Sigmoid colon (tissue), 7 donors: Measurements from ENCODE around the gene PPP1R16B. TPM values are rescaled to one million over a fixed set of nuclear protein-coding genes. Genes with fewer than 3 reads are reported as not detected.

ENCODE experiments used
- DNase-seq: peaks from one replicate; pipeline ENCODE4 v3.0.0-alpha.2; 2019
- H3K27ac ChIP-seq, 4 donors: fragments of 200-600 bp; sonication (generic); one replicate each; pipeline ENCODE4 v1.5.1; 2016 to 2019; ENCODE audit warnings: mild to moderate bottlenecking in 1 of 4
- H3K27me3 ChIP-seq, 3 donors: fragments of 200-600 bp; sonication (generic); one replicate each; pipeline ENCODE4 v1.5.1; 2019; ENCODE audit warnings: mild to moderate bottlenecking in 1 of 3
- H3K36me3 ChIP-seq, 4 donors: fragments of 200-600 bp; sonication (generic); one replicate each; pipeline ENCODE4 v1.5.1; 2016 to 2019
- H3K4me1 ChIP-seq, 4 donors: fragments of 200-600 bp; sonication (generic); one replicate each; pipeline ENCODE4 v1.5.1; 2017 to 2019
- H3K4me3 ChIP-seq, 4 donors: fragments of 200-600 bp; sonication (generic); one replicate each; pipeline ENCODE4 v1.5.1; 2017 to 2019; ENCODE audit warnings: mild to moderate bottlenecking in 2 of 4, moderate library complexity in 1 of 4
- H3K9me3 ChIP-seq, 4 donors: fragments of 200-600 bp in 3 of 4; sonication (generic) in 3 of 4; one replicate each; pipeline versions ENCODE4 v1.5.1 to v1.6.1; 2013 to 2019
- EP300 ChIP-seq, 4 donors: sonication (generic); formaldehyde crosslinking; IDR thresholded peaks; one replicate each; pipeline ENCODE4 v1.6.1; 2017; ENCODE audit warnings: antibody characterized with exemption in 4 of 4
- POLR2A ChIP-seq, 2 donors: fragments of 450-650 bp; IDR thresholded peaks; one replicate each; pipeline ENCODE4 v1.6.1; 2016; ENCODE audit warnings: antibody characterized with exemption in 2 of 2, mild to moderate bottlenecking in 2 of 2, moderate library complexity in 2 of 2
- POLR2AphosphoS5 ChIP-seq, 4 donors: sonication (generic); formaldehyde crosslinking; IDR thresholded peaks; one replicate each; pipeline ENCODE4 v1.6.1; 2017; ENCODE audit warnings: antibody characterized with exemption in 4 of 4
- WGBS, 2 donors: extraction: QIAGEN DNeasy Blood & Tissue Kit; methylation state at CpG; one replicate each; pipeline ENCODE4 v1.1.7; 2013; 5-methylcytosine and 5-hydroxymethylcytosine counted together
- intact Hi-C: fragments of 100-400 bp; cut with DNase I; formaldehyde crosslinking; loops from one replicate; pipeline ENCODE4 v1.15.1; 2023
- polyA plus RNA-seq, 3 donors: library from polyadenylated mRNA; stranded (reverse); fragments of 200-250 nt; gene quantifications; one replicate each; pipeline ENCODE4 v1.2.3, GENCODE V29; 2013
- total RNA-seq, 4 donors: library from RNA; depleted of rRNA; stranded (reverse); fragments of >200 nt; gene quantifications; one replicate each; pipeline ENCODE4 v1.1.0, GENCODE V29; 2016
- TF ChIP-seq, protein P1 (sequence below), 4 experiments: fragments of 450-650 bp in 3 of 4; fragments of 200-600 bp in 1 of 4; IDR thresholded peaks; one replicate each; pipeline ENCODE4 v1.5.1; 2016 to 2019; ENCODE audit warnings: antibody characterized with exemption in 4 of 4, mild to moderate bottlenecking in 3 of 4, moderate library complexity in 2 of 4
- donor health status: healthy with polysubstance abuse.
- donor health status: Bipolar disorder and iron deficiency.
- donor health status: healthy.

PPP1R16B gene
- total and polyA plus RNA-seq, 7 donors: 0.92 to 21.7 (median 3.6) TPM

GRCh38 chr20:38827770-38828281, 22.3 kb downstream of the PPP1R16B start:
- TF ChIP-seq POLR2A (IDR thresholded peaks at IDR 0.05) (no peak), POLR2AphosphoS5 (IDR thresholded peaks at IDR 0.05) (no peak), EP300 (IDR thresholded peaks at IDR 0.05) (no peak)
- TF ChIP-seq, protein P1, sequence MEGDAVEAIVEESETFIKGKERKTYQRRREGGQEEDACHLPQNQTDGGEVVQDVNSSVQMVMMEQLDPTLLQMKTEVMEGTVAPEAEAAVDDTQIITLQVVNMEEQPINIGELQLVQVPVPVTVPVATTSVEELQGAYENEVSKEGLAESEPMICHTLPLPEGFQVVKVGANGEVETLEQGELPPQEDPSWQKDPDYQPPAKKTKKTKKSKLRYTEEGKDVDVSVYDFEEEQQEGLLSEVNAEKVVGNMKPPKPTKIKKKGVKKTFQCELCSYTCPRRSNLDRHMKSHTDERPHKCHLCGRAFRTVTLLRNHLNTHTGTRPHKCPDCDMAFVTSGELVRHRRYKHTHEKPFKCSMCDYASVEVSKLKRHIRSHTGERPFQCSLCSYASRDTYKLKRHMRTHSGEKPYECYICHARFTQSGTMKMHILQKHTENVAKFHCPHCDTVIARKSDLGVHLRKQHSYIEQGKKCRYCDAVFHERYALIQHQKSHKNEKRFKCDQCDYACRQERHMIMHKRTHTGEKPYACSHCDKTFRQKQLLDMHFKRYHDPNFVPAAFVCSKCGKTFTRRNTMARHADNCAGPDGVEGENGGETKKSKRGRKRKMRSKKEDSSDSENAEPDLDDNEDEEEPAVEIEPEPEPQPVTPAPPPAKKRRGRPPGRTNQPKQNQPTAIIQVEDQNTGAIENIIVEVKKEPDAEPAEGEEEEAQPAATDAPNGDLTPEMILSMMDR (IDR thresholded peaks at IDR 0.05): no peak
- WGBS, 2 donors: 55 to 68% methylated on average over 7 of the region's 7 CpGs
- Histone ChIP-seq H3K4me1 (no peaks in the 10 kb centered on the region), H3K4me3 (no peak overlapping the region), H3K27me3 (no peaks in the 10 kb centered on the region), H3K9me3 (no peaks in the 10 kb centered on the region), H3K36me3 (no peaks in the 10 kb centered on the region), H3K27ac (no peak overlapping the region)
- DNase-seq: no peak
- intact Hi-C loops: no loop called here

GRCh38 chr20:38828514-38829295, 23.2 kb downstream of the PPP1R16B start:
- DNase-seq: no peak
- H3K9me3 ChIP-seq: no peaks in the 10 kb centered on the region
- WGBS, 2 donors: 89 to 90% methylated on average over 6 of the region's 6 CpGs
- no peak overlapping the region for H3K4me3 ChIP-seq
- peaks cover 0 to 2% (median 0%) of the 10 kb centered on the region in 3 donors for H3K27me3 ChIP-seq
- H3K4me1 ChIP-seq: no peaks in the 10 kb centered on the region
- H3K27ac ChIP-seq: peak overlapping the region in 1 of 4 donors; percentile 1
- TF ChIP-seq EP300 (IDR thresholded peaks at IDR 0.05) (no peak), POLR2AphosphoS5 (IDR thresholded peaks at IDR 0.05) (no peak), POLR2A (IDR thresholded peaks at IDR 0.05) (no peak)
- H3K36me3 ChIP-seq: no peaks in the 10 kb centered on the region
- intact Hi-C loops: no loop called here

- WGBS, 2 donors: 83 to 84% methylated on average over 7 of the region's 7 CpGs
These were observed 23.9 kb downstream of the PPP1R16B start for GRCh38 chr20:38829296-38829875.

GRCh38 chr20:38830356-38830755, 24.9 kb downstream of the PPP1R16B start:
- Histone ChIP-seq H3K4me1 (no peaks in the 10 kb centered on the region), H3K27ac (no peak overlapping the region), H3K9me3 (no peaks in the 10 kb centered on the region), H3K36me3 (no peaks in the 10 kb centered on the region), H3K27me3 (peaks cover 0 to 7% (median 0%) of the 10 kb centered on the region in 3 donors), H3K4me3 (no peak overlapping the region)
- TF ChIP-seq EP300 (IDR thresholded peaks at IDR 0.05): no peak
- no peak for TF ChIP-seq POLR2AphosphoS5 (IDR thresholded peaks at IDR 0.05)
- TF ChIP-seq, protein P1 (IDR thresholded peaks at IDR 0.05): no peak
- no peak for TF ChIP-seq POLR2A (IDR thresholded peaks at IDR 0.05)
- WGBS, 2 donors: 67 to 87% methylated on average over 1 of the region's 1 CpG
- no peak for DNase-seq
- intact Hi-C loops: no loop called here

More at GRCh38 chr20:38829296-38829875, 23.9 kb downstream of the PPP1R16B start:
- Histone ChIP-seq H3K4me1 (no peaks in the 10 kb centered on the region), H3K4me3 (no peak overlapping the region), H3K36me3 (no peaks in the 10 kb centered on the region), H3K9me3 (no peaks in the 10 kb centered on the region), H3K27me3 (peaks cover 0 to 7% (median 0%) of the 10 kb centered on the region in 3 donors), H3K27ac (no peak overlapping the region)
- intact Hi-C loops: no loop called here
- no peak for DNase-seq
- TF ChIP-seq POLR2A (IDR thresholded peaks at IDR 0.05): no peak
- no peak for TF ChIP-seq EP300 (IDR thresholded peaks at IDR 0.05)
- TF ChIP-seq, protein P1 (IDR thresholded peaks at IDR 0.05): no peak
- no peak for TF ChIP-seq POLR2AphosphoS5 (IDR thresholded peaks at IDR 0.05)

DNA sequence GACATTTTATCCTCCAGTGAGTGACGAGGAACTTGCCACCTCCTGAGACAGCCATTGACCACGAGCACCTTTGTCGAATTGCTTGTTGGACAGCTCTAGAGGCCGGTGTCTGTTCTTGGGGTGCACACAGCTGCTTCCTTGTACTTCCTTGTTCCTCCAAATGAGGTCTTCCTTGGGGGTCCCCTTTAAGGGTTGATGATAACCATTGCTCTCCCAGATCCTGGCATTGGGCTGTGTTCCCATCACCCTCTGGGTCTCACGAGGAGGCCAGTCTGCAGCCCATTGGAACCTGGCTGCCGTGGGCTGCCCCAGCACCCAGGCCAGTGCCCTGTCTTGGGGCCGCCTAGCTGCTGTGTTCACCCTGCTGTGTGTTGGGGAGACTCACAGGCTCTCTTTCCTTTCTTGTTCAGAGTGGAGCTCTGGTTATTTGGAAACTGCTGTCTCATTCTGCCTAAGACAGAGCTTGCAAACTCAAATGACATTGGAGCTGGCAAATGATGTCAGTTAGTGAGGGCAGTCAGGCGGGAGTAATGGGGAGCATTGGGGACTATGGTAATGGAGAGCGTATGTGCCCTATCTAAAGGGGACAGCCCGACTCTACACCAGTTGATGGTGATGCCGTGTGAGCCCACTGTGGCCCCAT, 25.7 kb downstream of the PPP1R16B start:
- 90 to 91% methylated on average over 11 of the region's 11 CpGs for WGBS, 2 donors

More for the DNA sequence above, 25.7 kb downstream of the PPP1R16B start:
- Histone ChIP-seq H3K4me3 (no peak overlapping the region), H3K9me3 (no peaks in the 10 kb centered on the region), H3K27ac (no peak overlapping the region), H3K4me1 (no peaks in the 10 kb centered on the region), H3K27me3 (peaks cover 0 to 7% (median 0%) of the 10 kb centered on the region in 3 donors), H3K36me3 (no peaks in the 10 kb centered on the region)
- no peak for TF ChIP-seq POLR2A (IDR thresholded peaks at IDR 0.05)
- TF ChIP-seq, protein P1 (IDR thresholded peaks at IDR 0.05): no peak
- TF ChIP-seq POLR2AphosphoS5 (IDR thresholded peaks at IDR 0.05): no peak
- no peak for TF ChIP-seq EP300 (IDR thresholded peaks at IDR 0.05)
- no peak for DNase-seq
- intact Hi-C loops: no loop called here
